GM18526 (cell line): ENCODE data around the gene NPPC.

Experiments
- POLR2A ChIP-seq: IDR thresholded peaks from 3 replicates; pipeline ENCODE4 v1.6.1; 2011; ENCODE audit not compliant: insufficient read length; ENCODE audit errors: extremely low read depth

The NPPC gene

DNA sequence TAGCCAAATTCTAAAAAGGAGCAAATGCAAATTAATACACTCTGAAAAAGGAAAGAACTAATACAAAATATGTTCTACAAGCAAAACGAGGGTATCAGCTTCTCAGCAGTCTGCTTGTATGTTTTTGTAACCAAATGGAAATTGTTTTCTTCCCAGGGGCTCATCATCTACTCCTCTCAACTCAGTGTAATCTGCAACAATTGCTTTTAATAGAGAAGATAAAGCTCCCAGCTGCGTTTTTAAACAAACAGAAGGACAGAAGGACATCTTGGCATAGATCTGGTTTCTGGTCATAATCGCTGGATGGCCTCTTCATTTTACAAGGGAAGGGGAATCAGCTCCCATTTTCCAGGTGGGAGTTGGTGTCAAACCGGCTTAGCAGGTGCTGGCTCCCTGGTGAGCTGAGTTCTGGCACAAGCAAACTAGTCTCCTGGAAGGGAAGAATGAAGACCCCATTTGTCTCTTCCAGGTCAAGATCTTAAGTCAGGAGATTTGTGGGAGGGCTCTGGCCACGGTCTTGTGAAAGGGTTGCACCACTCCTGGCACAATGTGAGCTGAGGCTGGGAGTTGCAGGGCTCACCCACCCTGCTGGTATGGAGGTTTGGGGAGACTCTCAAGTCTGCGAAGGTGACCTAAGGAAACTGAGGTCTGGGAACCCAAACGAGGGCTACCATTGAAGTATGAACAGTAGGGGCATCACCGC is 41.6 kb downstream of the NPPC start:
- no peak for TF ChIP-seq POLR2A

GRCh38 chr2:231883468-231883881 is 42.7 kb downstream of the NPPC start:
- no peak for TF ChIP-seq POLR2A

DNA sequence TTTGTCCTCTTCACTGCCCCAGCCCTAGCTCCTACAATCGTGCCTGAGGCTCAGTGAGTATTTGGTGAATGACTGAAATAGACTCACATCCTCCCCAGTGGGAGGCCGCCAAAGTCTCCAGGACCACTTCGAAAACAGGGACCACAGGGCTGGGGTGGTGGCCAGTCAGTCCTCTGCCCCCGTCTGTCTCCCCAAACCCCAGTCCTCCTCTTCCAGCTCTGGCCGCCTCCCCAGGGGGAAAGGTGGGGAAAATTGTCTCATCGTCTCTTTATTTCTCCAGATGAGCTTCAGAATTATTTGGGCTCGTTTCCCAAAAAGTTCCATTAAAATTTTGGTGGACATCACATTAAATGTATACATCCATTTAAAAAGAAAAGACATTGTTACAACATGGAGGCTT is 43.5 kb downstream of the NPPC start:
- TF ChIP-seq POLR2A = no peak

DNA sequence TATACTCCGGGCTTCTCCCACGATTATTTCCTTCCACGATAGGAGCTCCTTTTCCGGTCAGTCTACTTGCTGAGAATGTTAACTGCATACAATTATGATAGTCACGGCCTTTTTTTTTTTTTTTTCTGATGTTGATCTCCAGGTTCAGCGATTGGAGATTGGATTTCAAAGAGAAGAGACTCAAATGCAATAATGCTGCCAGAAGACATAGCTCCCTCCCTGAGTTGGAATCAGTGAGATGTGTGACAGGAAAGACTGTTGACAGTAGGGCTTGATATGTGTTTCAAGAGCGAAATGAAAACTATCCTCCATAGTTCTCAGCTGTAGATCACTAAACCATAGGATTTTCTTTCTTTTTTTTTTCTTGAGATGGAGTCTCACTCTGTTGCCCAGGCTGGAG is 47.0 kb downstream of the NPPC start:
- no peak for TF ChIP-seq POLR2A

- no peak for TF ChIP-seq POLR2A
These were observed 48.4 kb downstream of the NPPC start for GRCh38 chr2:231877533-231878456.

- TF ChIP-seq POLR2A = no peak
These were observed 51.3 kb downstream of the NPPC start for GRCh38 chr2:231874944-231875343.
